RWPE2 (cell line): Measurements from ENCODE around the gene OSM.

Source experiments
- ATAC-seq: fragments of 200-7000 bp; cut with Tn5 transposase; 3 replicates; pipeline ENCODE4 v1.9.1; 2021; ENCODE audit warnings: low read depth
- DNase-seq: peaks from one replicate; pipeline ENCODE4 v3.0.0-alpha.2; 2020; ENCODE audit warnings: low spot score
- H3K27ac ChIP-seq: fragments of 450-650 bp; 2 replicates; pipeline ENCODE4 v1.5.1; 2017; ENCODE audit warnings: mild to moderate bottlenecking; ENCODE audit not compliant: poor library complexity, severe bottlenecking
- H3K27me3 ChIP-seq: fragments of 250-450 bp; sonication (Bioruptor Pico); 2 replicates; pipeline ENCODE4 v1.5.1; 2021; ENCODE audit warnings: mild to moderate bottlenecking, moderate library complexity; ENCODE audit not compliant: insufficient read depth, poor library complexity, severe bottlenecking
- H3K36me3 ChIP-seq: fragments of 250-450 bp; sonication (Bioruptor Pico); 2 replicates; pipeline ENCODE4 v1.5.1; 2020; ENCODE audit warnings: low read depth, mild to moderate bottlenecking, moderate library complexity
- H3K4me1 ChIP-seq: fragments of 250-450 bp; sonication (Bioruptor Pico); 2 replicates; pipeline ENCODE4 v1.5.1; 2021; ENCODE audit warnings: mild to moderate bottlenecking, moderate library complexity; ENCODE audit not compliant: insufficient read depth, poor library complexity, severe bottlenecking
- H3K4me3 ChIP-seq: fragments of 250-450 bp; sonication (Bioruptor Pico); 2 replicates; pipeline ENCODE4 v1.5.1; 2021; ENCODE audit warnings: mild to moderate bottlenecking, moderate library complexity; ENCODE audit not compliant: severe bottlenecking
- H3K9me3 ChIP-seq: fragments of 250-450 bp; sonication (Bioruptor Pico); 2 replicates; pipeline ENCODE4 v1.5.1; 2021; ENCODE audit warnings: mild to moderate bottlenecking, moderate library complexity; ENCODE audit not compliant: severe bottlenecking
- CTCF ChIP-seq: fragments of 450-650 bp; IDR thresholded peaks from one replicate; pipeline ENCODE4 v1.5.1; 2017; ENCODE audit warnings: mild to moderate bottlenecking, moderate library complexity; ENCODE audit not compliant: poor library complexity, severe bottlenecking

OSM gene

GRCh38 chr22:30291058-30291892 lies 24.6 kb upstream of the OSM start:
- no peak for DNase-seq
- H3K27ac ChIP-seq, result peak overlapping the region; percentile 79

DNA sequence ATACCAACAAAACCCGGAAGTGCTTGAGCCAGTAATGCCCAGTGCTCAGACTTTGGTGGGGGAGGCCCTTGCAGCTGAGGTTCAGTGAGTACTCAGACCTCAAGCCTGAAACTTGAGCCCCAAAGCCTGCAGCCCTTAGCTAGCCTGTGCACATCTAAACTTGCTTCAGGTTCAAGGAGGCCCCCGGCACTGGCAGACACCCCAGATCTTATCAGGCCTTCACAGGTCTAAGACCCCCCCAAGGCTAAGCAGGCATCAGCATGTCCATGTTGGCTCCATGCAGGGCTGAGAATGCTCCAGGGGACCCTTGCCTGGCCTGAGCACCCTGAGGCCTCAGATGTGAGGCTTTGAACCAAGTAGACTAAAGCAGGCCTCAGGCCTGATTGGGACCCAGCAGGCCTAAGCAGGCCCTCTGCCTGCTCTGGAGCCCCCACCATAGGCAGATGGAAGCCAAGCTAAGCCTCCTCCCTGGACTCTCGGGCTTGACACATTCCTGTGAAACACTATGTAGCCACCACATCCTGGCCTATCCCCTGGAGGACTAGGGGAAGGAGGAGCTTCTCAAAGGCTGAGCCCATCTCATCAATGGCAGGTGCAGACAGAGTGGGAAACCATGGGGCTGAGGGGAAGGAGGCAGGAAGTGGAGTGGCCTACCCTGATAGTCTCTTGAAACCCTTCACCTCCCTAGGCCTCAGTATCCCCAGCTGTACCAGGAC lies 23.8 kb upstream of the OSM start:
- H3K9me3 ChIP-seq, result no peaks in the 10 kb centered on the region
- peaks cover 10% of the 10 kb centered on the region; the same call in 1 of the 2 replicates for H3K36me3 ChIP-seq
- H3K4me1 ChIP-seq, result peaks cover 22% of the 10 kb centered on the region
- peak overlapping the region; percentile 79 for H3K27ac ChIP-seq
- H3K4me3 ChIP-seq, result no peak overlapping the region
- no peak for TF ChIP-seq CTCF
- ATAC-seq (peak; percentile 45), DNase-seq (no peak)
- H3K27me3 ChIP-seq, result no peaks in the 10 kb centered on the region

More at GRCh38 chr22:30291058-30291892, 24.6 kb upstream of the OSM start:
- Histone ChIP-seq H3K4me1 (peaks cover 22% of the 10 kb centered on the region), H3K36me3 (peaks cover 11% of the 10 kb centered on the region; the same call in 1 of the 2 replicates), H3K27me3 (no peaks in the 10 kb centered on the region), H3K9me3 (no peaks in the 10 kb centered on the region), H3K4me3 (no peak overlapping the region)
- ATAC-seq, result peak; percentile 15
- no peak for TF ChIP-seq CTCF

- DNase-seq (no peak), ATAC-seq (no peak)
- Histone ChIP-seq H3K27ac (peak overlapping the region; percentile 79), H3K36me3 (peaks cover 10% of the 10 kb centered on the region; the same call in 1 of the 2 replicates), H3K27me3 (no peaks in the 10 kb centered on the region), H3K4me1 (peaks cover 22% of the 10 kb centered on the region), H3K9me3 (no peaks in the 10 kb centered on the region), H3K4me3 (peak overlapping the region; percentile 47)
- TF ChIP-seq CTCF, result no peak
Observed at GRCh38 chr22:30289980-30290313, 23.3 kb upstream of the OSM start.

DNA sequence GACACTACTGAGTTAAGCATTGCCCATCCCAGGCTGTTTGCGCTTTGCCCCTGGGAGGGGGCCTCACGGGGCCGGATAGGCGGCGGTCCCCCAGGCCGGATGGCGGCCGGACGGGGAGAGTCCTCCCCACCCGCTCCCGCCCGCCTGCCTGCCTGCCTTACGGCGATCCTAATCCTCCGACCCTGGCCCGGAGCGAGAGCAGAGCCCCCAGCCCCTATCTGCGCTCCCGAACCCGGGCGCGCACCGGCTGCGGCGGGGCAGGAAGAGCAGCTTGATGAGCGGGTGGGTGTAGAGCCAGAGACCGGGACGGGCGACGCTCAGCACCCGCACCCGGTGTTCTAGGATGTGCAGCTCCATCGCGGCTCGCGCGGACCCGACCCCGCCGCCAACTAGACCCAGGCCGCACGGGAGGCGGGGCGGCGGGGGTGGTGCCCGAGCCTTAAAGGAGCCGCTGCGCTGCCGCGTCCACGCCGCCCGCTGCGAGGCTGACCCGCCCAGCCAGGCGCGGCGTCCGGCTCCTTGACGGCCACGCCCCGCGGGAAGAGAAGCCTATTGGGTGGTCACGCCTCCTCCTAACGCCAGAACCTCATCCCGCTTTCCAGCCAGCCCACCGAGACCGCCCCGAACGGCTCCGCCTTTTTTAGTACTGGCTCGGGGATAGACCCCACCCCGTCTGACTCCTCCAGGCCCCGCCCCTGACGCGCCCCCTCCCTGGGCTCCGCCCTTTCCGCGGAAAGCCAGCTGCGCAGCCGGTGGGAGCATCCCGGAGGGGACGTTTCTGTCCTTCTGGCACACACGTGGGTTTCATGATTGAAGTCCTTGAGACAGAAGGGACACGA lies 22.7 kb upstream of the OSM start, which contains the start of gene CASTOR1:
Gene CASTOR1 (minus strand): TSS at position 365 of the 839 bp plus-strand sequence. CDS start 8 bp downstream, at position 357.
- Histone ChIP-seq H3K36me3 (peaks cover 4% of the 10 kb centered on the region; the same call in 1 of the 2 replicates), H3K4me3 (peak within 1 kb of the TSS; percentile 47), H3K4me1 (peaks cover 22% of the 10 kb centered on the region), H3K9me3 (no peaks in the 10 kb centered on the region), H3K27me3 (no peaks in the 10 kb centered on the region), H3K27ac (peak within 1 kb of the TSS; percentile 79)
- TF ChIP-seq CTCF, result no peak
- DNase-seq (peak; percentile 99), ATAC-seq (peak; percentile 72)
